ENCODE results near the gene MEX3D.

Gene MEX3D

GRCh38 chr19:1508507-1508856, 59.6 kb downstream of the MEX3D start:
- FAIRE-seq, result no peak
- no peak for DNase-seq (ENCODE audit: extremely low spot score, insufficient read length, low read depth)

GRCh38 chr19:1507763-1508506, 60.2 kb downstream of the MEX3D start:
- DNase-seq (ENCODE audit: extremely low spot score, insufficient read length, low read depth) (peak; percentile 79), FAIRE-seq (peak; percentile 82)

GRCh38 chr19:1507192-1507660, 60.9 kb downstream of the MEX3D start:
- no peak for FAIRE-seq
- no peak for DNase-seq (ENCODE audit: extremely low spot score, insufficient read length, low read depth)

GRCh38 chr19:1505991-1506881, 61.9 kb downstream of the MEX3D start:
- DNase-seq (ENCODE audit: extremely low spot score, insufficient read length, low read depth), result no peak
- no peak for FAIRE-seq

GRCh38 chr19:1505012-1505411, 63.1 kb downstream of the MEX3D start:
- FAIRE-seq (no peak), DNase-seq (ENCODE audit: extremely low spot score, insufficient read length, low read depth) (no peak)

Measured in GM18507 (cell line).